HepG2 (cell line): Measurements from ENCODE around the gene AHSG. TPM values are rescaled to one million over a fixed set of nuclear protein-coding genes. Genes with fewer than 3 reads are reported as not detected.

Source experiments
- CREB1 ChIP-seq, 2 experiments: fragments of 450-650 bp in 1 of 2; IDR thresholded peaks; 2 replicates each; pipeline ENCODE4 v1.6.1; 2016 to 2017; ENCODE audit warnings: control low read depth in 1 of 2, mild to moderate bottlenecking in 1 of 2, missing compliant biosample characterization in 1 of 2, missing genetic modification characterization in 1 of 2
- FOXO1 ChIP-seq: sonication (generic); formaldehyde crosslinking; IDR thresholded peaks from 2 replicates; pipeline ENCODE4 v1.4.0; 2020; ENCODE audit warnings: missing genetic modification reagents
- HOXA3 ChIP-seq: sonication (generic); formaldehyde crosslinking; IDR thresholded peaks from 2 replicates; pipeline ENCODE4 v1.5.0; 2020; ENCODE audit warnings: missing genetic modification reagents
- JARID2 ChIP-seq: sonication (generic); formaldehyde crosslinking; IDR thresholded peaks from 2 replicates; pipeline ENCODE4 v1.8.1; 2023; ENCODE audit warnings: missing genetic modification reagents, inconsistent platforms; ENCODE audit not compliant: insufficient replicate concordance
- MED8 ChIP-seq: sonication (generic); formaldehyde crosslinking; IDR thresholded peaks from 2 replicates; pipeline ENCODE4 v1.8.1; 2023; ENCODE audit warnings: mild to moderate bottlenecking, missing genetic modification reagents; ENCODE audit not compliant: insufficient replicate concordance
- SMAD9 ChIP-seq: sonication (generic); formaldehyde crosslinking; IDR thresholded peaks from 2 replicates; pipeline ENCODE4 v1.5.1; 2020; ENCODE audit warnings: mild to moderate bottlenecking, missing genetic modification reagents
- TAF15 ChIP-seq: fragments of 200-400 bp; formaldehyde crosslinking; IDR thresholded peaks from one replicate; pipeline ENCODE4 v1.6.1; 2018; ENCODE audit warnings: mild to moderate bottlenecking, low read depth, low read length; ENCODE audit not compliant: poor library complexity, severe bottlenecking
- TBX2 ChIP-seq: sonication (generic); formaldehyde crosslinking; IDR thresholded peaks from 2 replicates; pipeline ENCODE4 v1.5.0; 2020; ENCODE audit warnings: missing genetic modification reagents, mild to moderate bottlenecking, borderline replicate concordance
- TEAD2 ChIP-seq: sonication (generic); formaldehyde crosslinking; IDR thresholded peaks from 2 replicates; pipeline ENCODE4 v1.9.0; 2021; ENCODE audit warnings: missing genetic modification reagents
- USF2 ChIP-seq, 2 experiments: sonication (generic) in 1 of 2; formaldehyde crosslinking in 1 of 2; IDR thresholded peaks; 2 replicates each; pipeline versions ENCODE4 v1.5.1 to v1.6.1; 2011 to 2020; ENCODE audit warnings: borderline replicate concordance in 1 of 2, low read depth in 1 of 2, low read length in 1 of 2, mild to moderate bottlenecking in 1 of 2, missing genetic modification reagents in 1 of 2, moderate library complexity in 1 of 2
- ZBED4 ChIP-seq: sonication (generic); formaldehyde crosslinking; IDR thresholded peaks from 2 replicates; pipeline ENCODE4 v1.4.0; 2020; ENCODE audit warnings: missing genetic modification reagents, borderline replicate concordance
- ZBTB25 ChIP-seq: IDR thresholded peaks from 2 replicates; pipeline ENCODE4 v1.6.1; 2018; ENCODE audit warnings: missing genetic modification reagents
- ZEB1 ChIP-seq: IDR thresholded peaks from 2 replicates; pipeline ENCODE4 v1.6.1; 2012; ENCODE audit warnings: mild to moderate bottlenecking, low read depth, inconsistent platforms; ENCODE audit not compliant: insufficient replicate concordance
- ZFX ChIP-seq: sonication (generic); formaldehyde crosslinking; IDR thresholded peaks from 2 replicates; pipeline ENCODE4 v1.4.0; 2020; ENCODE audit warnings: mild to moderate bottlenecking, low read depth, missing genetic modification reagents, moderate library complexity
- ZNF275 ChIP-seq: sonication (generic); formaldehyde crosslinking; IDR thresholded peaks from 2 replicates; pipeline ENCODE4 v1.8.0; 2022; ENCODE audit warnings: missing genetic modification reagents, mild to moderate bottlenecking, inconsistent platforms, borderline replicate concordance
- ZNF543 ChIP-seq: sonication (generic); formaldehyde crosslinking; IDR thresholded peaks from 2 replicates; pipeline ENCODE4 v1.4.0; 2020; ENCODE audit warnings: mild to moderate bottlenecking, missing genetic modification reagents
- ZNF704 ChIP-seq: sonication (generic); formaldehyde crosslinking; IDR thresholded peaks from 2 replicates; pipeline ENCODE4 v1.8.1; 2023; ENCODE audit warnings: mild to moderate bottlenecking, inconsistent platforms, moderate library complexity, missing genetic modification reagents, borderline replicate concordance
- polyA plus RNA-seq, 8 experiments: library from polyadenylated mRNA; depleted of rRNA in 3 of 8; stranded (reverse) in 7 of 8; unstranded in 1 of 8; fragments of >200 nt; fragmentation: Illumina TruSeq in 4 of 8; extraction: Trizol in 4 of 8; gene quantifications; 2 replicates each; pipeline versions ENCODE4 v1.2.1 to v1.2.3, GENCODE V29; 2011 to 2016; ENCODE audit warnings: low read depth in 4 of 8, missing spikeins in 1 of 8, mixed read lengths in 1 of 8; ENCODE audit not compliant: insufficient read depth in 1 of 8
- total RNA-seq, 5 experiments: library from RNA; depleted of rRNA; stranded (reverse); fragments of >200 nt; fragmentation: Illumina TruSeq; extraction: Trizol; gene quantifications; 2 replicates each; pipeline ENCODE4 v1.2.3, GENCODE V29; 2016; ENCODE audit warnings: low read depth in 1 of 5

Gene AHSG
- total and polyA plus RNA-seq, 2 of the 13 experiments (the other 11 are each of a cell fraction or from before 2014, with no cell fraction given): 2,043 to 19,152 TPM

- TF ChIP-seq ZBED4 (CRISPR knock-in tag) (no peak; the same call in 1 of the 2 replicates), JARID2 (CRISPR knock-in tag) (no peak), ZFX (peak; percentile 50; the same call in 1 of the 2 replicates), ZNF275 (CRISPR knock-in tag) (no peak; the same call in 1 of the 2 replicates), MED8 (no peak), USF2 (IDR thresholded peaks at IDR 0.05; ENCODE audit: low read depth, low read length) (no peak), USF2 (CRISPR knock-in tag; IDR thresholded peaks at IDR 0.05; ENCODE audit: borderline replicate concordance) (no peak), SMAD9 (CRISPR knock-in tag) (no peak), ZNF704 (CRISPR knock-in tag) (peak; percentile 67; the same call in 1 of the 2 replicates), FOXO1 (CRISPR knock-in tag) (no peak; the same call in 1 of the 2 replicates), TEAD2 (CRISPR knock-in tag) (no peak), ZNF543 (0 out of 2 replicates have a peak, but pooled peaks have one; percentile 30), ZBTB25 (CRISPR knock-in tag) (peak; percentile 55; the same call in 1 of the 2 replicates), TBX2 (CRISPR knock-in tag) (peak; percentile 75), TAF15 (no peak), HOXA3 (peak; percentile 100), CREB1 (IDR thresholded peaks at IDR 0.05) (peak; percentile 97), CREB1 (CRISPR knock-in tag; IDR thresholded peaks at IDR 0.05) (peak; percentile 99), ZEB1 (peak; percentile 43)
These were observed 42.5 kb upstream of the AHSG start, which contains the start of gene DNAJB11 (continued) for GRCh38 chr3:186570096-186570940.
